AG04449 (cell line): ENCODE measurements around the gene CDC73.

Source experiments
- CTCF ChIA-PET: fragments of 350-600 bp; formaldehyde crosslinking; extraction: SDS; loops from one replicate; lab custom pipeline; 2021; ENCODE audit warnings: antibody characterized with exemption; lab: Yijun Ruan, JAX
- POLR2A ChIA-PET: fragments of 400-600, 350-600 bp; formaldehyde crosslinking; extraction: SDS; loops from one replicate; lab custom pipeline; 2020; ENCODE audit warnings: antibody characterized with exemption, inconsistent platforms; lab: Yijun Ruan, JAX
- DNase-seq: peaks from one replicate; pipeline ENCODE4 v3.0.0-alpha.2; 2010; ENCODE audit warnings: low read depth, low spot score
- H3K4me3 ChIP-seq: 2 replicates; pipeline ENCODE4 v1.5.1; 2011; ENCODE audit warnings: low read depth, mild to moderate bottlenecking, control low read depth, low read length
- TF ChIP-seq, protein P1 (sequence below): IDR thresholded peaks from one replicate; pipeline ENCODE4 v1.5.1; 2011; ENCODE audit warnings: mild to moderate bottlenecking, moderate library complexity, low read length, control low read depth, inconsistent platforms; ENCODE audit not compliant: insufficient read depth; ENCODE audit errors: missing control alignments

The CDC73 gene

DNA sequence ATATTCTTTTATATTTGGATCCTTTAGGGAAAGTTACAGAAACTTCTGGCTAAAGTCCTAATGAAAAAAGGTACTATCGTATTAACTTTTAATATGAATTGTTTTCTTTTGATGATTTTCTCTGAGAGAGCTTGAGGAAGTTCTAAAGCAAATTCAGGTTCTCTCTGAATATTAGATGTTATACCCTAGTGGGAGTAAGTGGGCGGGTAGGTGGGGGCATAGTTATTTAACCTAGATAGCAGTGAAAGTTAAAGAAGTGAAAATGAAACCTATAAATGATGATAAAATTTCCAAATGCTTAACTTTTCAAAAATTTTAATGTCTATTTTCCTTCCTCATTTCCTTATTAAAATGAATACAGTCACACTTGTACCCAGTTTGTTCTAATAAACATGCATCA is 90.8 kb downstream of the CDC73 start:
- ChIA-PET POLR2A (no interaction called here), CTCF (interaction anchor here (0.6 kb wide), 1 partner anchor 10 kb away, joined by 3 read pairs; no protein-coding TSS in a partner anchor)
- H3K4me3 ChIP-seq = no peak overlapping the region
- DNase-seq = no peak
- TF ChIP-seq, protein P1, sequence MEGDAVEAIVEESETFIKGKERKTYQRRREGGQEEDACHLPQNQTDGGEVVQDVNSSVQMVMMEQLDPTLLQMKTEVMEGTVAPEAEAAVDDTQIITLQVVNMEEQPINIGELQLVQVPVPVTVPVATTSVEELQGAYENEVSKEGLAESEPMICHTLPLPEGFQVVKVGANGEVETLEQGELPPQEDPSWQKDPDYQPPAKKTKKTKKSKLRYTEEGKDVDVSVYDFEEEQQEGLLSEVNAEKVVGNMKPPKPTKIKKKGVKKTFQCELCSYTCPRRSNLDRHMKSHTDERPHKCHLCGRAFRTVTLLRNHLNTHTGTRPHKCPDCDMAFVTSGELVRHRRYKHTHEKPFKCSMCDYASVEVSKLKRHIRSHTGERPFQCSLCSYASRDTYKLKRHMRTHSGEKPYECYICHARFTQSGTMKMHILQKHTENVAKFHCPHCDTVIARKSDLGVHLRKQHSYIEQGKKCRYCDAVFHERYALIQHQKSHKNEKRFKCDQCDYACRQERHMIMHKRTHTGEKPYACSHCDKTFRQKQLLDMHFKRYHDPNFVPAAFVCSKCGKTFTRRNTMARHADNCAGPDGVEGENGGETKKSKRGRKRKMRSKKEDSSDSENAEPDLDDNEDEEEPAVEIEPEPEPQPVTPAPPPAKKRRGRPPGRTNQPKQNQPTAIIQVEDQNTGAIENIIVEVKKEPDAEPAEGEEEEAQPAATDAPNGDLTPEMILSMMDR = no peak

DNA sequence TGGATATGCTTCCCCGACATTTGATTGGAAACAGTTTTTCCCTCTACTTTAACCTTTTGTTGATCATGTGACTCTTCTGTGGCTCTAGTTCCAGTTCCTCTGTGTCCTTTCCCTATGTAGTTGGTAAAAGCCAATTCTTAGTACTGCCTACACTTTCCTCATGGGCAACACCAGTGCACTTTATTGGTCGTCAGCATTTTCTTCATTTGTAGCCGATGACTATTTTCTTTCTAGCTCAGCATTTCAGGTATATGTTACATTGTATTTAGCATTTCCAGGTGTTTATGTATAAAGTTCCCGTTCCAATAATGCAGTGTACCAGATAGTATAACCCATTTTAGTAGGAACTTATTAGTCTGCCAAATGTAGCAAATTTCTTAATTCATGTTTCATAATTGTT is 92.2 kb downstream of the CDC73 start:
- H3K4me3 ChIP-seq = no peak overlapping the region
- TF ChIP-seq, protein P1 = no peak
- ChIA-PET CTCF (no interaction called here), POLR2A (no interaction called here)
- no peak for DNase-seq

DNA sequence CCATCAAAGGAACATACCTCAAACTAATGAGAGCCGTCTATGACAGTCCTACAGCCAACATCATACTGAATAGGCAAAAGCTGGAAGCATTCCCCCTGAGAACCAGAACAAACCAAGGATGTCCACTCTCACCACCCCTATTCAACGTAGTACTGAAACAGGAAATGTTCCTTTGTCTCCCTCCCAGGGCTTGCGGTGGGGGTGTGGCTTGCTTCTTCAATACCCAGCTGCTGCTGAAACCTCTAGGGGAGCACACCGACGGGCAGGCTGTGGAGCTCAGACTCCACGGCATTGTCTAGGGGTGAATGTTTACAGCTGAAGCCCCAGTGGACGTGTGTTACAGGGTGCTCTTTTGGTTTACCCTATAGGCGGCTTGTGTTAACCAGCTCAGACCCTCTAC is 95.1 kb downstream of the CDC73 start:
- CTCF ChIA-PET = interaction anchor here (1.1 kb wide), 1 partner anchor 8 kb away, joined by 3 read pairs; no protein-coding TSS in a partner anchor
- DNase-seq = no peak
- POLR2A ChIA-PET = interaction anchor here (0.6 kb wide), 1 partner anchor 44 kb away, joined by 4 read pairs; no protein-coding TSS in a partner anchor
- TF ChIP-seq, protein P1 = no peak
- no peak overlapping the region for H3K4me3 ChIP-seq

DNA sequence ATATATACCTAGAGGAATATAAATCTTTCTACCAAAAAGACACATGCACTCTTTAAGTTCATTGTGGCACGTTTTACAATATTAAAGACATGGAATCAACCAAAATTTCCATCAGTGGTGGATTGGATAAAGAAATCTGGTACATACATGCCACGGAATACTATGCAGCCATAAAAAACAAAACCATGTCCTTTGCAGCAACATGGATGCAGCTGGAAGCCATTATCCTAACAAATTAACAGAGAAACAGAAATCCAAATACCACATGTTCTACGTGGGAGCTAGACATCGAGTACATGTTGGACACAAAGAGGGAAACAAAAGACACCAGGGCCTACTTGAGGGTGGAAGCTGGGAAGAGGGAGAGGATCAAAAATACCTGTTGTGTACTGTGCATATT is 97.6 kb downstream of the CDC73 start:
- CTCF ChIA-PET = no interaction called here
- TF ChIP-seq, protein P1 = no peak
- POLR2A ChIA-PET = no interaction called here
- DNase-seq = no peak
- no peak overlapping the region for H3K4me3 ChIP-seq

DNA sequence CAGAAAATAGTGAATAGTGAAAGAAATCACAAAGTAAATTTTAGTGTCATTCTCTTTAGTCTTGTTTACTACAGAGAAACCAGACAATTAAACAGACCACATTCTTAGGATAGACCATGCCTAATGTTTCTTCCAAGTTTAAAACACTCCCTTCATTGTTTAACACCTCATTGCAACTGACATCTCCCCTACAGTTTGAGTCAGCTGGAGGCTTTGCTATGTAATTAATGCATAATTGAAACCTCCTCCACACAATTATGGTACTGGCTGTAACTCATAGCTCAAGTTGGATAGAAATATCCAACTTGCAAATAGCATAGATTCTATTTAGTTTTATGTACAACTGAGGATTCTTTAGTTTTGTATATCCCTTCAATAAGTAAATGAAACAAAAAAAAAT is 99.8 kb downstream of the CDC73 start:
- ChIA-PET CTCF (interaction anchor here (1.2 kb wide), 1 partner anchor 12 kb away, joined by 4 read pairs; no protein-coding TSS in a partner anchor), POLR2A (no interaction called here)
- no peak overlapping the region for H3K4me3 ChIP-seq
- TF ChIP-seq, protein P1 = no peak
- no peak for DNase-seq

DNA sequence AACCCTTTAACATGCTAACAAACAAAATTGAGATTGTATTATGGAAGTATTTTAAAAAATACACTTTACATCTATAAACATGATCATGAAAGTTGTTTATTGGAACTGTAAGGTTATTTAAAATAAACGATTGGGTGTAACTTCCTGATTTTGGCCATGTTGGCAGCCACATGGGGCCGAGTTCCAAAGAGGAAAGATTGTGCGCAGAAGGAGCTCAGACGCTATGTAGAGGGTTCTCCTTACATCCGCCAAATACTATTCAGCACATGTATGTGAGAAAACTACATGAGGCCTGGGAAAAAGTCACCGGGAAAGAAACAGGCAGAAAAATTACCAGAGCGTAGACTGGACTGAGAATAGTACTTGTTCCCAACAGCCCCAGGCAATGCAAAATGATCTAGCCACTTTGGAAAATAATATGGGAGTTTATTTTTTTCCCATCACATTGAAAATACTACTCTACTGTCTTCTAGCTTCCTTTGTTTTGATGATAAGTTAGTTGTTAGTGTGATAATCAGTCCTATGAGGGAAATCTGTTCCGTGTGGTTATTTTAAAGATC is 100.3 kb downstream of the CDC73 start:
- TF ChIP-seq, protein P1 = no peak
- H3K4me3 ChIP-seq = no peak overlapping the region
- ChIA-PET POLR2A (no interaction called here), CTCF (interaction anchor here (0.6 to 1.2 kb wide), 3 partner anchors 10 to 115 kb away, joined by 3 to 4 read pairs (median 3); no protein-coding TSS in a partner anchor)
- no peak for DNase-seq
